GM21723 (cell line): Measurements from ENCODE around the gene TSPYL4.
A peak's percentile ranks its signal among the peaks of the same experiment; 100 is the strongest.
"Not testable (repeated sequence)": the region's sequence is repeated elsewhere in the genome, so short reads cannot be mapped to it uniquely, and the experiment has no call there.

ENCODE experiments used
- ATAC-seq: cut with Tn5 transposase; IDR thresholded peaks from one replicate; pipeline ENCODE4 v1.9.1; 2021; ENCODE audit warnings: mild to moderate bottlenecking, moderate library complexity; ENCODE audit not compliant: unreplicated experiment

The TSPYL4 gene

DNA sequence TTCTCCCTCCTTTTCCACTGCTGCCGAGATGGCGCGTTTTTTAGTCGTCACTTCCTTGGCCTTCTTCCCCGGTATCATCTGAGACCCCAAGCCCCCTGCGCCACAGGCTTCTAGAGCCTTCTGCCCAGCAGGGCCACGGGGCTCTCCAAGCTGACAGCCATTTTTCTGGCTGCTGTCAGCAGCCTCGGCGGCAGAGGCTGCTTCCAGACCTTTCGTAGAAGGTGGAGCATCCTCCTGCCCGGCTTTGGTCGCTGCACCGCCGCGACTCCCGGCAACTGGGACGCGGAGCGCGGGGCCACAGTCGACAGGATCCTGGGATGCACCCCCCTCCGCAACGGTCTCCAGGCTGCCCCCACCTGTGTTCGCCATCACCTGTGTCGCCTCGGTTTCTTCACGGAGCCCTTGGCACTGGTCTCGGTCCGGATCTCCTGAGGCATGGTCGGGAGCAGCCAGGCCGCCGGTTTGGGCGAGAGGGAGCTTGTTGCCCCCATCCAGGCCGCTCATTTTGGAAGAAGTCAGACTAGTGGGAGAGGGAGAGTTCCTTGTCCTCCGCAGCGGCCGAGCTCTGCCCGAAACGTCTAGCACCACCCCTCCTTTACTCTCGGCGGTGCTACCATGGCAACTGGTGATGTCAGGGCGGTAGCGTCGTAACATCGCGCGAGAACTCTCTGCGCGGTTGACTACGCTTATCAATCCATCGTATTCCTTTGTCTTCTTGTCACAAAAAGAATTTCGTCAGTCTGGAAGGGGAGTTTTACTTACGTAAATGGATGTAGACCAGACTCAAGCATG lies at the start of gene TSPYL4:
Gene TSPYL4, minus strand, starts transcription at position 571 of the 792 bp plus-strand sequence. Its CDS starts 67 bp downstream, at position 504.
- peak; percentile 100 for ATAC-seq

DNA sequence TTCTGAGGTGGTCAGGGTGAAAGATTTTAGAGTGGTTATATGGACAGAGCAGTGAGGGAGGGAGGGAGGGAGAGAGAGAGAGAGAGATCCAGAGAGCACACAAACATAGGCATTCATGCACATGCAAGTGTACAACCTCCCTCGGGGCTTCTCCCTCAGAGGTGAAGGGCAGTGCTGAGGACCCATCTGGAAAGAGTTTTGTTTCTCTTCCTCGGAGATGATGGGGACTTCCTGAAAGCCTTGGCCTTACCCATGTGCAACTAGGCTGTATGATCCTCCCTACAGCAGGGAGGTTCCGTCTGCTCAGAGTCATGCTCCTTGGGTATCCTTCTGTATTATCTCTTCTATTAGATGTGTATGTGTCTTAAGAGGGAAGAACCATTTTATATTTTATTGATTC lies 47.2 kb upstream of the TSPYL4 start:
- ATAC-seq: no peak

DNA sequence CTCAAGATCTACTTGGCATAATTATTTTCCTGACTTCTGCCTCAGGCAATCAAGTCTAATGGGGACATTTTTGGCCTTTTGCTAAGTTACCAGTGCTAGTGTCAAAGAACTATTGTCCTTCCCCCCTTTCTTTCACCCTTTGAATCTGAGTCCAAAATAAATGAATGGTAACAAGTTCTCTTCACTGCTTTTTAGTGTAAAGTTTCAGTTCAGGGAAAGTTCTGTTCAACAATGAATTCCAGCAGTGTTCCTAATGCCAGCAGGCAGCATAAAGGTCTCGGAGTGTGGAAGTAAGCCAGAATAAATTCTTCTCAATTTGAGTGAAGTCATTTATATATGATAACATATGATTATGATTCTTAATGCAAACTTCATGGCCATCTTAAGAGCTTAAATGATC lies 46.7 kb upstream of the TSPYL4 start:
- no peak for ATAC-seq

DNA sequence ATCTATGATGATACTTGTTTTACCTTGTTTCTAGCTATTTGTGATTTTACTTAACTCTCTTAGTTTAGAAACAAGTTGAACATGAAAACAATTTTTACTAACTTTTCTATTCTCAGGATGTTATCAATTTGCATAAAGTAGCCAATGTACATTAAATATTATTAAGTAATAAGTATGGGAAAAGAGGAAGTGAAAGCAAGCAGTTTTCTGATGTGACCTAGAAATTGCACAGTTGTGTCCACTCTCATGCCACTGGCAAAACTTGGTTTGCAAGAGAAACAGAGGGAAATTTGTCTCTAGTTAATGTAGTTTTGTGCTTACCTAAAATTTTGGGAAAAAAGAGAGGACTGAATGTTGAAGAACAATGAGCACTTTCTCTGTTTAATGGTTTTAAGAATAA lies 45.1 kb upstream of the TSPYL4 start:
- no peak for ATAC-seq

DNA sequence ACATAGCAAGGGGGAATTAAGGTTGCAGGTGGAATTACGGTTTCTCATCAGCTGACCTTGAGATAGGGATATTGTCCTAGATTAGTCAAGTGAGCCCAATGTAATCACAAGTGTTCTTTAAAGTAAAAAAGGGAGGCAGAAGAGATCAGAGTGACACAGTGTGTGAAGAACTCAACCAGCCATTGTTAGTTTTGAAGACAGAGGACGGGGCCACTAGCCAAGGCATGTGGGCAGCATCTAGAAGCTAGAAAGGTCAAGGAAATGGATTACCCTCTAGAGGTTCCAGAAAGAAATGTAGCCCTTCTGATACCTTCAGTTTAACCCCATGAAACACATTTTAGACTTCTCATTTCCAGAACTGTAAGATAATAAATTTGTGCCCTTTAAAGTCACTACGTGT lies 44.4 kb upstream of the TSPYL4 start:
- ATAC-seq: no peak

DNA sequence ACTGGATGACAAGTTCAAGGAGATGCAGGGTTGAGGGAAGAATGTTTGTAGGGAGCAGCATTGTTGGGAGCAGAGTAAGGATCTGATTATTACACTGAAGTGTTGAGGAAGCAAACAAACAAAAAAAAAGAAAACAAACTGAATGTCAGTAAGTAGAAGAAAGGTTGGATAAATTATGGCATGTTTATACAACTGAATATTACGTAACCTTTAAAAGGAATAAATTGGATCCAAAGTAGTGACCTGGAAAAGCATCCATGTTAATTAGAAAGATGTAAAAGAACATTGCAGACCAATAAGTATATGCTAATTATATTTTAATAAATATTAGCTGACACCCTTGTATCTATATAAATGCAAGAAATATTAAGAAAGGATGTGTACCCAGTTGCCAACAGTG lies 38.7 kb upstream of the TSPYL4 start:
- ATAC-seq: no peak

DNA sequence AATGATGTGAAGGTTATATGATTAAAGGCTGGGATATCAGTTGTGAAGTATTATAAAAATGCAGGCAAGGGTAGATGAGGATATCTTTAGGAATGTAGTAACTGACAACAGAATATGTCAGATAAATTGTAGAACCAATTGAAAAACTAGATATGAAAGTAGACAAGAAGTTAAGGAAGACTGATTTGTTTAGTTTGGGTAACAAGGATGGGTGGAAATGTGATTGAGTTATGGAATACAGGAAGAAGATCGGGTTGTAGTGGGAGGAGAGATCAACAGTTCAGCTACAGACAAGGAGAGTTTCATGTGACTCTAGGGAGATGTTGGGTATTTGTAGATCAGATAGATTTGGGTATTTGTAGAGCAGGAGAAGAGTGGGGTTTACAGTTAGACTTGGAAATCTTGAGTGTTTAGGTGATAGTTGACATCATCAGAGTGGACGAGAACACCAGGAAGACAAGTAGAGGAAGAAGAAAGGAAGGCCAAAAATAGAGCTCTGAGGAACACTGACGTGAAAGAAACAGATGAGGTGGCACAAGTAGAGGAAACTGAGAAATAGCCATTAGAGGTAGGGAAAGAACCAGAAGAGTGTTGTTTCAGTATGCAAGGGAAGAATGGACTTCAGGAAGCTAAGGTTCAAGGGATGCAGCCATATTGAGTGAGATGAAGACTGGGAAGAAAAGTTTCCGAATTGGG lies 38.0 kb upstream of the TSPYL4 start:
- ATAC-seq: no peak

DNA sequence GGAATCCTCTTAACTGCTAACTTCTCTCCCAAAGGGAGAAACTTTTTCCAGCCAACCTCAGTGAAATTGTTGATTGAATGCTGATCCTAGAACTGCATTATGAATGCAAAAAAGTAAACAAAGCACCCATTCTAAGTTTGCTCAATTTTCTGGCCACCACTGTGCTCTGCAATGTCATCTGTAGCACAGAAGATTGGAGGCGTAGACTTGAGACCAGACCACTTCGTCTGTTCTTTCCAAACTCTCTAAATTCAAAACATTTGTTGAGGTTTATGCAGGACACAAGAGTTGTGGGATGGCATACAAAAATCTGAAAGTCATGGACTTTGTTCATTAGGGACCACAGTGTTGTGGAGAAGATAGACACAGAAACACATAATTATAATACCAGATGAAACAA lies 36.9 kb upstream of the TSPYL4 start:
- ATAC-seq: no peak

DNA sequence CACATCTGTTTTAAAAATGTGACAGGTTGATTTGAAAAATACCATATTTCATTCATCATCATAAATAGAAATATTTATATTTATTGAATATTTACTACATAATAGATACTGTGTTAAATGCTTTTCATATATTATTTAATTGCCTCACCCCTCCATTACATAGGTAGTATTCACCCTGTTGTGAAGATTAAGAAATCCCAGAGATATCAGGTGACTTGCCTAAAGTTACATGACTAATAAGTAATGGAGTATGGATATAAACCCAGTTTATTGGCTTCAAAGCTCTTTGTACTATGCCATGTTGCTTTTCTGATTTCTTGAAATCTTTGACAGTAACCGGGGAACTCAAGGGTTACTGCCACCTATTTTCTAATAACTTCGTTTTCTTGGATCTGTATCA lies 36.0 kb upstream of the TSPYL4 start:
- no peak for ATAC-seq

DNA sequence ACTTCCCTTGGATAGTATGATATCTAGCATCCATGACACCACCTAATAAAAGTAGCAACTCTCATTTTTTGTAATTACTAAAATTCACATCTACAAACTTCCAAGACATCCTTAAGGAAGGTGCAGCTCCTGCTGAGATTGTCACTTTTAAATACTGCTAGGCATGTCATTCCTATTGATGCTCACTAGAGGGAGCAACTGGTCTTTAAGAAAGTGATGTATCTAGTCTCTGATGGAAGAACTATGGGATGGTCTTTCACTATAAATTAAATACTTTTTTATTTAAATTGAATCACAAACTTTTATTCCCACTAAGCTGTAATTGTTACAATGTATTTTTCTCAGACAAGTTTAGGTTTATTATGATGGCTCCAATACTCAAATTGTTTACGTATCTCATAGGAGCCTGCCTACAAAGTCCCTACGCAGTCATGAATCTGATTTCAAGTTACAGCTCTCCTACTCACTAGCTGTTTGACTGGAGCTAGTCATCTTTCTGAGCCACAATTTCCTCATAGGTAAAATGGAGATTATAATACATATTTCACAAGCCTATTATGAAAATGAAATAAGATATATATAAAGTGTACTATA lies 33.9 kb upstream of the TSPYL4 start:
- ATAC-seq: peak; percentile 79

DNA sequence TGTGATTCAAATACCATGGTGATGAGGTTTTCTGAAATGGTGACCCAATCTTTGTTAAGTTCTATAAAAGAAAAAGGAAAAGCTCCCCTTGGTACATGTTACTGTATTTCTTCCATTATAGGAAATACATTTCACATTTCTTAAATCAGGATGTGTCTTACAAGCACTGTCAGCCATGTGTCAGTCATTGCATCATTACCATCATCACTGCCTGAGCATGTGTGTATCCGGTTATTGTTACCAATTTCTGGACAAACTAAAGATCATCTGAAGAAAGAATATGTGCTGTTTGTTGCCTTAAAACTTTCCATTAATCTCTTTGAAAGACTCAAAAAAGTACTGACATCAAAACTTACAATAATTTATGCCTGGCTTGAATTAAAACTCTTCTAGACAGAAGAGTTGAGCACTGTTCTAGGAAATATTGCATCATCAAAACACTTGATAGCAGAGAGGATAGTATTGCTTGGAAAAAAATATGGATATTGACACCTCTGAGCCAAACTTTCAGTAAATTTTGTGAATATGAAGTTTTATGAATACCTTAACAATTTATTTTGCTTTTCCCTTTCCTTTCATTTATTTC lies 33.0 kb upstream of the TSPYL4 start:
- no peak for ATAC-seq

DNA sequence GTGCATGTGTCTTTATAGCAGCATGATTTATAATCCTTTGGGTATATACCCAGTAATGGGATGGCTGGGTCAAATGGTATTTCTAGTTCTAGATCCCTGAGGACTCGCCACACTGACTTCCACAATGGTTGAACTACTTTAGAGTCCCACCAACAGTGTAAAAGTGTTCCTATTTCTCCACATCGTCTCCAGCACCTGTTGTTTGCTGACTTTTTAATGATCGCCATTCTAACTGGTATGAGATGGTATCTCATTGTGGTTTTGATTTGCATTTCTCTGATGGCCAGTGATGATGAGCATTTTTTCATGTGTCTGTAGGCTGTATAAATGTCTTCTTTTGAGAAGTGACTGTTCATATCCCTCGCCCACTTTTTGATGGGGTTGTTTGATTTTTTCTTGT lies 31.1 kb upstream of the TSPYL4 start:
- ATAC-seq: not testable (repeated sequence)

DNA sequence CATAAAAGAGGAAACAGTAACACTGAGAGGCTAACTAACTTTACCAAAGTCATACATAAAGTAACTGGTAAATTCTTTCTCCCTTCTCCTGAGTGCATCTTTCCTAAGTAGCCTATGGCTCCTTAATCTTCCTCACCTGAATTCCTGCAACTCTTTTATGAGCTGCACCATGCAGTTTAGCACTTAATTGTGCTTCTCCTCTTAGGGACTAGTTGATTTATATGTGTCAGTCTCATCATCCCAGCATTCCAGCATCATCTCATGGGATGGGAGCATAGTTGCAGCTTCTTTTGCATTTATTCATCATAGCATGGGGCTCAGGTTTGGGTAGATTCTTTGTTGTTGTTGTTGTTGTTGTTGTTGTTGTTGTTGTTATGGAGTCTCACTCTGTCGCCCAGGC lies 29.3 kb upstream of the TSPYL4 start:
- no peak for ATAC-seq

DNA sequence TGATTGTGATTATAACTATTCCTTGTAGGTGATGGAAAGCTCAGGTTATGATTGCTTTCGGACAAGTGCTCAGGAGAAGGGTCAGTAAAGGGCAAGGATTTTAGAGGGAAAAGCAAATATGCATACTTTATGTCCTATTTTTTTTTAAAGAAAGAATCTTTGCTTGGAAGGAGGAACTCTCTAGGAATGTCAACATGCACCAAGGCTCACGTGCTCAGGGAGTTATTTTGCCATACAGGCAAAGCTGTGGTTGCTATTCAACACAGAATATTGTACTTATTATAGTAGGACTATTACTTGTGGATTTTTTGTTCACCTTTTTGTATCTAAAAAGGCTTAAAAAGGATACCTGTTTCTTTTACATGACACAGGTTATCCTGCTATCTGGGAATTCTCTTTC lies 28.8 kb upstream of the TSPYL4 start:
- ATAC-seq: no peak

DNA sequence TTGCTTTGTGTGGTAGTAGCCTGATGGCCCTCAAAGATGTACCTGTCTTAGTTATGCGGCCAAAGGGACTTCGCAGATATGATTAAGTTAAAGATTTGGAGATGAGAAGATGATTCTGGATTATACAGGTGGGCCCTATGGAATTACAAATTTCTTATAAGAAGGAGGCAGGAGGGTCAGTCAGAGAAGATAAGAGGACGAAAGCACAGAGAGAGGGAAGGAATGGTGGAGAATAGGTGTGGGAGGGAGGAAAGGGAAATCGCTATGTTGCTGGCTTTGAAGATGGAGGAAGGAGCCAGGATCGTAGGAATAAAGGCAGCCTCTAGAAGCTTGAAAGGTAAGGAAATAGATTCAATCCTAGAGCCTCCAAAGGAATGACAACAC lies 27.1 kb upstream of the TSPYL4 start:
- no peak for ATAC-seq

DNA sequence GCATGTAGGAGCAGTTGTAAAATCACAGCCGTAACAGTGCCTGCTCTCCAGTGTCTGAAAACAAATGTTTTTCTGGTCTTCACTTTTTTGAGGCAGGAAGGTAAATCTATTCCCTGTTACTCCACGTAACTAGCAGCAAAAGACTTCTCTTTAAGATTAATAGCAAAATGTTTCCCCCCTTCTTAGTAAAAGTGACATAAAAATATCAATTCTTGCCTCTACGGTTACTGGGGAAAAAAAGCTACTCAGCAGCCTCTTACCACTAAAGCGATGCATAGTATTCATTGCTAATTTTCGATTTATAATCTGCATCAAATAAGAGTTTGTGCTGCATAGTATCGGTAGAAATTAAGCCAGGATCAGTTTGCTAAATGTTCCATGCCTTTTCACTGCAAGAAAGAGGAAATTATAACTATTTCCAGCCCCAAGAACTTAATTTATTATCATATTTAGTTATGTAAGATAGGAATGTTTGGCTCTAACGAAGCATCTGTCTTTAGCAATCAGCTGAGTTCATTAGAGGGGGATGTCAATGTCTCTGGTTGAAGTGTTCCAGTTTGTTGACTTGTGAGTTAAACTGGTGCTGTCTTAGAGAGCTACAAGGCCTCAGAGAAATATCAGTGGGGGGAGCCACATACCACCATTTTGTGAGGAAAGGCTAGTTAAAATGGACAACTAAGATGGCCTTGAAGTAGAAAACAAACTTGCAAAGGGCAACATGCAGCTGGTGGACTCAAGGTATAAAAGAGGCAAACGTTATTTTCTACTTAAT lies 26.5 kb upstream of the TSPYL4 start:
- ATAC-seq: no peak

DNA sequence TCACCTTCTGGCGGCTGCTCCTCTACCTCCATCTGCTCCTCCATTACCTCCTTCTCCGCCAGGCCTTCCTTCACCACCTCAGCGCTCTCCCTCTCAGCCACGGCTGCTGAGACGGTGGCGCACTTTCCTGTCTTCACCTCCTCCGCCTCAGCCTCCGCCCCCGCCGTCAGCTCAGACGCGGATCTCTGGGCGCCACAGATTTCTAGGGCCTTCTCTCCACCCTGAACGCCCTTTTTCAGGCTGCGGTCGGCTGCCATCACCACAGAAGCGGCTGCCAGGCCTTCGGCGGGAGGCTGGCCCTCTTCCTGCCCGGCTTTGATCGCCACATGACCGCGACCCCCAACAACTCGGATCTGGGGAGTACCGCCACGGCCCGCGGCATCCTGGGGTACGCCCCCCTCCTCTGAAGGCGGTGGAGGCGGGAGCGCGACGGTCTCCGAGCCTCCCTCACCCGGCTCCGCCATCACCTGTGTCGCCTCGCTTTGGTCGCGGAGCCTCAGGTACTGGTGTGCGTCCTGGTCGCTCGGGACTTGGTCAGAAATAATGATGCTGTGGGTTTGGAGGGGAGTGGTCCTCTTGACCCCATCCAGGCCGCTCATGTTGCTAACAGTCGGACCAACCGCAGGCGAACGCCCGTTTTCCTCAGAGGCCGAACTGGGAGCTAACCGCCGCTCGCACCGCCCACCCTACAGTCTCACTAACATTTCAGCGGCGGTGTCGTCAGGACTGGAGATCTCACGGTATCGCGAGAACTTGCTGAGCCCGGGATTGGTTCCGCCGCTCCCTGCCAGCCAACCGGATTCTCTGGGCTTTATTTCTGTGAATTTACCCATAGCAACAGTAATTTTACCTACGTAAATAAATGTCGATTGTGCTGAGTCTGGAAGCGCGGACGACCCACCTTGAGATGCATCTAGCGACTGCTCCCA lies 25.6 kb upstream of the TSPYL4 start, which contains the start of gene TSPYL1:
Gene TSPYL1, minus strand, starts transcription at position 699 of the 929 bp plus-strand sequence. Its CDS starts 100 bp downstream, at position 599.
- peak; percentile 95 for ATAC-seq

DNA sequence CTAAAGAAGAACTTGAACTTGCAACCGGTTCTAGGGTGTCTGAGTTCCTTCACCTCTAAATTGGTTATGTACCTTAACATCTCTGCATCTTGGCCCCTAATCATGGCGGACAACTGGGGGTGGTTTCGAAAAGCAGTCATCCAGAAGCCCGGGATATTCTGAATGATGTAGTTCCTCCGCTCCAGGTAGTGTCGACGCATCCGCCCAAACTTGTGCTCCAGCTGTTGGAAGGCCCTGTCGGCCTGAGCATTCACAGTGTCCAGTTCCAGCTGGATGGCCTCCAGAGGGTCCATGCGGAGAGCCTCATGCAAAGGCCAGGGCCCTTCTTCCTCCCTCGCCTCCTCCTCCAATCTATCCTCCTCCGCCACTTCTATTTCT lies 25.0 kb upstream of the TSPYL4 start:
- ATAC-seq: no peak

DNA sequence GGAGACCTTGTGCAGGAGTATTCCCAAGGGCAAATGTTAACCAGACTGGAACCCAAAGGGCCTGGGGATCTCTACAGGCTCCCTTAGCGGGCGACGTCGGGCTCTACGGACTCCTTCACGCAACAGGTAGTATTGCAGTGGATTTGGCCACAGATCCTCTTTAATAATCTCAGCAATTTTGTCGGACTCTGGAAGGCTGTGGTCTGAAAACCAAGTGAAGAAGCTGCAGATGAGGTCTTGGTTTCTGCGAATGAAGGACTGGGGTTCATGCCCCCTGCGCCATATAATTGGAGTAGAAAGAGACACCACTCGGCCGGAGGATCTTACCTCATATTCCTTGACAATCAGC lies 24.6 kb upstream of the TSPYL4 start:
- no peak for ATAC-seq

DNA sequence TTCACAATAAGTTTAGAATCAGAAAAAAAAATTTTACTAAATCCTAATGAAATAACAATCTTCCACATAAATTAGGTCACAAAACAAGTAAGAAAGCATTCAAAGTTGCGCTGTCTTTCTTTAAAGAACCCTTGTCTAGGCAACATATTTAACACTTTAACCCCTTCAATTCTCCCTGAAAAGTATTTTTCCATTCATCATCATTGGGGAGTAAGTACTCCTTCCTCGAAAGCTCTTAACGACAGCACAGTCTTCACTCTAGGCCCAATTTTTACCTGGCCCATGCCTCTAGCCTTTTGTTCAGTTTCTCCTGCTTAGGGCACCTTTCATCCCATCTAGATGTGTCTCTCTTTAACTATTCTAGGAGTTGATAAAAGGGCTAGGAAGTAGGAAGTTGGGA lies 23.2 kb upstream of the TSPYL4 start:
- ATAC-seq: no peak
